HG02970 (cell line): ENCODE results near the gene SEC31A.

Source experiments
- ATAC-seq: cut with Tn5 transposase; IDR thresholded peaks from one replicate; pipeline ENCODE4 v1.9.1; 2021; ENCODE audit warnings: mild to moderate bottlenecking, moderate library complexity, moderate number of reproducible peaks; ENCODE audit not compliant: unreplicated experiment, low FRiP score

The SEC31A gene

DNA sequence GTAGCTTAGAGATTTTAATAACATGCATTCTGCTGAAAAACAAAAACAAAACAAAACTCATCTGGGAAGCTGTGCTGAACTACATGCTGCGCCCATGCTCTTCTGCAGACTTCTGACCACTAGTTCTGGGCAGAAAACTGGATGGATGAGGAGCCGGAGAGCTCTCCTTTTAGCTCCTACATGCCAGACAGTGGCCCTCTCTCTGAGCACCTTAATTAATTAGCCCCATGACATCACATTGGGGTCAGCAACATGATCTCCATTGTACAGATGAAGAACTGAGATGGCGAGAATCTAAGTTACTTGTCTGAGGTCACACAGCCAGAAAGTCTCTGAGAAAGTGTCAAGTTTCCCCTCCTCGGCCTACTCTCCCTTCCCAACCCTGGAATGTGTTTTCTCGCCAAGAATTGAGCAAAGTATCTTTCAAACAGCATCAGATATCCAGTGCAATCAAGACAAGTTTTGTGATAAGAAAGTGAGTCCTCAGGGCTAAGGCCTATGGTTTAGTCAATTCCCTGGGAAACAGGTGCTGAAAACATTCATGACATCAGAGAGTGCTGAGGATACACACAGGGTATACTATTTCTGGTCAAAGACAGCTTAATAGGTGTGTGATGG lies 113.9 kb downstream of the SEC31A start:
- ATAC-seq = no peak

DNA sequence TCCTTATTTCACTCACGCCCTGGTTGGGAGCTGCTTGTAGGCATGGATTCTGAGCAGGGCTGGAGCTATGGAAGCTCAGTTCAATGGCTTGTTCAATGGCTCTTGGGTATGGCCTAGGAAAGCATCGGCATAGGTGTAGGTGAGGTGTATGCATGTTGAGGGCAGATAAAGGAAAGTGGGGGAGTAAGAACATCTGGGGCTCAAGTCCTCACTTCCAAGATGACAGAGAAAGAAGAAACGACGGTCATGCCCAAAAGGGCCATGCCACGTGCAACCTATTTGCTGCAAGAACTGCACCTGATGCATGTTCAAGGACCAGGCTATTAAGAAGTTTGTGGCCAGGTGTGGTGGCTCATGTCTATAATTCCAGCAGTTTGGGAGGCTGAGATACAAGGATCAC lies 115.7 kb downstream of the SEC31A start:
- no peak for ATAC-seq

DNA sequence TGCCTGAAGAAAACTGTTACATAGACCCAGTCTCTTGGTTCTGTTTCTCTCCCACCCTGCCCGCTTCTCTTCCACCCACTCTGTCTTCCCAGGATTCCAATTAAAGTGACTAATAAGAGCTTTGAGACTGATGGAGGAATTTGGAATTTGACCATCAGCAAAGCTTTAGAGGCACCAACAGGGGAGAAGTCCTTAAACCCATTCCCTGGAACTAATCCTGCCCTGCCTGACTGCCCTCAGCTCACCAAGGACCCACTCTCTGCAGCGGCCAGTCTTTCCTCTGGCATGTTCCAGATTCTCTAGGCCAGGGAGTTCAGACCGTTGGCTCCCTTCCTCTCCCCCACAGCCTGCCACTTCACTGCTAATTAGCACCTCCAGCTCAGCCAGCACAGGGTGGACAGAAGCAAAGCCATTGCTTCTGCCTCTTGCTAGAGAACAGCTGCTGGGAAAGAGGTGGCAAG lies 116.2 kb downstream of the SEC31A start:
- ATAC-seq = no peak

DNA sequence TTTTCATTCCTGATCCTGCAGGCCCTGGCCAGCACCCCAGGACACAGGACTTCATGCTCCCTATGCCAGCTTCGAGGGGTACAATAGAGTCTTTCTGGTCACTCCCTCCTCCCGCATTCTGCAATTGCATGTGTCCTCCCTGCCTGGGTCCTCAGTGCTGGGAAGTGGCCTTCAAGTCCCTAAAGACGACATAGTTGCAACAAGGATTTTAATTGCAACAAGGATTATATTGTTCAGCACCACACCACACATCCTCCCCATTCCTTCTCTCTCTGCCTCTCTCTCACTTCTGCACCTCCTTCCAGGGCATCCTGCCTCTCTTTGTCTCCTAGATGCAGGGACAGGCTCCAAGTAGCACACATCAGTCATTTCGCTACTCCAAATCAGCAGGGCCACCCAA lies 117.9 kb downstream of the SEC31A start:
- ATAC-seq = no peak

DNA sequence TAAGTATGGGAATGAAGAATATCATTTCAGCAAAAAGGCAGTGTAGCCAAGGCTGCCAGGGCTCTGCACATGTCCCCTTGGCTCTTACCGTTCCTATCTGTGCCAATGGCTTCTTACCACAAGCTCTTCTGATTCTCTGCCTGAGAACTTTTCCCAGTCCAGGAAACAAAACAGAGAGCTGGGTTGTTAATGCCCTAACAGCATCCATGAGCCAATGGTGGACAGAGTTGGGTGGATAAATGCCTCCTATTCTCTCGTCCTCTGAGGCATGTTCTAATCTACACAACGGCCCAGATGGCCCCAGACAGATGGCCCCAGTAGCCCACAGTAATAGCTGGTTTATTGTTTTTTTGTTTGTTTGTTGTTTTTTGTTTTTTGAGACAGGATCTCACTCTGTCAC lies 120.3 kb downstream of the SEC31A start:
- ATAC-seq = no peak
